A549 treated with AZD9567 at 1 μM for 4 hours (cell line): ENCODE measurements around the gene IPCEF1. TPM values are rescaled to one million over a fixed set of nuclear protein-coding genes. Genes with fewer than 3 reads are reported as not detected.

ENCODE experiments used
- total RNA-seq: library from RNA; stranded (reverse); fragments of 200-300 nt; extraction: Qiagen RNA extraction; gene quantifications from 5 replicates; pipeline ENCODE4 v1.2.3, GENCODE V29; 2022; ENCODE audit not compliant: insufficient read depth

Gene IPCEF1
- total RNA-seq, result 0.02 to 0.26 TPM (median 0.11 TPM) in 4 of 5 replicates, not detected in the other

GRCh38 chr6:154356690-154357089 is at the start of gene IPCEF1:
Gene IPCEF1 (minus strand): TSS chr6:154356803. CDS start chr6:154265947, 90,856 bp downstream.

Other genes with a start within 250 kb of the IPCEF1 start
- 6.6 to 10.2 TPM (median 7.3 TPM) in 5 replicates for gene CNKSR3, start 153.9 kb upstream of the IPCEF1 start, total RNA-seq